Thyroid gland (tissue), 4 donors: Measurements from ENCODE around the gene CFAP157. TPM values are rescaled to one million over a fixed set of nuclear protein-coding genes. Genes with fewer than 3 reads are reported as not detected.
A peak's percentile ranks its signal among the peaks of the same experiment; 100 is the strongest.

Experiments
- DNase-seq, 2 donors: peaks; one replicate each; pipeline ENCODE4 v3.0.0-alpha.2; 2019
- H3K27ac ChIP-seq, 3 donors: fragments of 200-600 bp; sonication (generic); 1 replicate in 2 of 3; 2 replicates in 1 of 3; pipeline ENCODE4 v1.5.1; 2016 to 2019; ENCODE audit warnings: mild to moderate bottlenecking in 1 of 3, moderate library complexity in 1 of 3
- H3K27me3 ChIP-seq: fragments of 200-600 bp; sonication (generic); one replicate; pipeline ENCODE4 v1.5.1; 2019
- H3K36me3 ChIP-seq, 2 donors: fragments of 200-600 bp; sonication (generic); one replicate each; pipeline ENCODE4 v1.5.1; 2016 to 2019
- H3K4me1 ChIP-seq, 2 donors: fragments of 200-600 bp; sonication (generic); one replicate each; pipeline ENCODE4 v1.5.1; 2017 to 2019
- H3K4me3 ChIP-seq, 3 donors: fragments of 200-600 bp; sonication (generic); replicated peaks in 1 of 3; 1 replicate in 2 of 3; 2 replicates in 1 of 3; pipeline ENCODE4 v1.5.1; 2016; ENCODE audit warnings: mild to moderate bottlenecking in 1 of 3
- H3K9me3 ChIP-seq: fragments of 200-600 bp; sonication (generic); one replicate; pipeline ENCODE4 v1.5.1; 2017
- CTCF ChIP-seq, 6 experiments: fragments of 200-600 bp in 3 of 6; fragments of 450-650 bp in 3 of 6; sonication (generic) in 3 of 6; IDR thresholded peaks; one replicate each; pipeline ENCODE4 v1.5.1; 2016 to 2019; ENCODE audit warnings: antibody characterized with exemption in 6 of 6, mild to moderate bottlenecking in 2 of 6, inconsistent platforms in 1 of 6, moderate library complexity in 1 of 6
- POLR2A ChIP-seq, 2 donors: fragments of 450-650 bp; IDR thresholded peaks; one replicate each; pipeline ENCODE4 v1.6.1; 2017; ENCODE audit warnings: antibody characterized with exemption in 2 of 2, mild to moderate bottlenecking in 2 of 2, moderate library complexity in 1 of 2
- WGBS, 2 donors: methylation state at CpG; one replicate each; pipeline ENCODE4 v1.1.5; 2017; 5-methylcytosine and 5-hydroxymethylcytosine counted together
- intact Hi-C: fragments of 100-400 bp; cut with DNase I; formaldehyde crosslinking; loops from one replicate; pipeline ENCODE4 v1.15.1; 2023
- total RNA-seq, 4 donors: library from RNA; depleted of rRNA; stranded (reverse); fragments of >200 nt; gene quantifications; one replicate each; pipeline ENCODE4 v1.2.3, GENCODE V29; 2016

CFAP157 gene
- total RNA-seq, 4 donors from 2014 or later, result 0.22 to 3.0 TPM; not detected in 2

GRCh38 chr9:127720031-127720864 lies 13.5 kb downstream of the CFAP157 start:
- Histone ChIP-seq H3K36me3 (no peaks in the 10 kb centered on the region), H3K27ac (no peak overlapping the region), H3K27me3 (no peaks in the 10 kb centered on the region), H3K4me3 (no peak overlapping the region), H3K9me3 (no peaks in the 10 kb centered on the region), H3K4me1 (peaks cover 20 to 38% of the 10 kb centered on the region in 2 donors)
- DNase-seq, result no peak
- WGBS, 2 donors, result 83 to 87% methylated on average over 11 to 12 of the region's 12 CpGs
- TF ChIP-seq CTCF (IDR thresholded peaks at IDR 0.05) (no peak), POLR2A (IDR thresholded peaks at IDR 0.05) (no peak)
- intact Hi-C loops, result no loop called here

- intact Hi-C loops, result no loop called here
- no peaks in the 10 kb centered on the region for H3K9me3 ChIP-seq
- no peaks in the 10 kb centered on the region for H3K36me3 ChIP-seq
- H3K27me3 ChIP-seq, result no peaks in the 10 kb centered on the region
- no peak overlapping the region for H3K4me3 ChIP-seq
- TF ChIP-seq POLR2A (IDR thresholded peaks at IDR 0.05) (no peak), CTCF (IDR thresholded peaks at IDR 0.05) (no peak)
- no peak overlapping the region for H3K27ac ChIP-seq
- DNase-seq, result no peak
- peaks cover 20 to 38% of the 10 kb centered on the region in 2 donors for H3K4me1 ChIP-seq
Measured at GRCh38 chr9:127720865-127721227, 14.1 kb downstream of the CFAP157 start.

GRCh38 chr9:127721391-127721821 lies 14.6 kb downstream of the CFAP157 start:
- Histone ChIP-seq H3K9me3 (no peaks in the 10 kb centered on the region), H3K27me3 (no peaks in the 10 kb centered on the region), H3K4me3 (no peak overlapping the region), H3K4me1 (peaks cover 15 to 33% of the 10 kb centered on the region in 2 donors), H3K27ac (no peak overlapping the region), H3K36me3 (no peaks in the 10 kb centered on the region)
- TF ChIP-seq POLR2A (IDR thresholded peaks at IDR 0.05) (no peak), CTCF (IDR thresholded peaks at IDR 0.05) (no peak)
- 49 to 68% methylated on average over 8 of the region's 11 CpGs for WGBS, 2 donors
- no peak for DNase-seq
- intact Hi-C loops, result no loop called here

- H3K4me1 ChIP-seq, result peaks cover 15 to 25% of the 10 kb centered on the region in 2 donors
- H3K27me3 ChIP-seq, result no peaks in the 10 kb centered on the region
- no peaks in the 10 kb centered on the region for H3K9me3 ChIP-seq
- intact Hi-C loops, result no loop called here
- H3K4me3 ChIP-seq, result no peak overlapping the region
- 76 to 83% methylated on average over 10 to 12 of the region's 12 CpGs for WGBS, 2 donors
- DNase-seq, result no peak
- no peaks in the 10 kb centered on the region for H3K36me3 ChIP-seq
- H3K27ac ChIP-seq, result no peak overlapping the region
- no peak for TF ChIP-seq POLR2A (IDR thresholded peaks at IDR 0.05)
- no peak for TF ChIP-seq CTCF (IDR thresholded peaks at IDR 0.05)
Measured at GRCh38 chr9:127722055-127722745, 15.4 kb downstream of the CFAP157 start.

- intact Hi-C loops, result no loop called here
Measured at GRCh38 chr9:127723013-127723412, 16.2 kb downstream of the CFAP157 start.

More at GRCh38 chr9:127723013-127723412, 16.2 kb downstream of the CFAP157 start:
- TF ChIP-seq CTCF (IDR thresholded peaks at IDR 0.05), result no peak
- TF ChIP-seq POLR2A (IDR thresholded peaks at IDR 0.05), result no peak
- Histone ChIP-seq H3K27ac (peak overlapping the region in 1 of 3 donors; percentile 59), H3K36me3 (no peaks in the 10 kb centered on the region), H3K27me3 (no peaks in the 10 kb centered on the region), H3K9me3 (no peaks in the 10 kb centered on the region), H3K4me3 (no peak overlapping the region), H3K4me1 (peaks cover 15 to 19% of the 10 kb centered on the region in 2 donors)
- 89 to 95% methylated on average over 7 to 13 of the region's 13 CpGs for WGBS, 2 donors
- DNase-seq, result no peak
